A549 (cell line): ENCODE results near the gene UBASH3B. TPM values are rescaled to one million over a fixed set of nuclear protein-coding genes. Genes with fewer than 3 reads are reported as not detected.

Experiments used
- ATAC-seq, 2 experiments: fragments of 200-7000 bp in 1 of 2; fragments of >200 bp in 1 of 2; cut with Nextera tagmentation in 1 of 2; cut with Tn5 transposase in 1 of 2; 3 replicates each; pipeline versions ENCODE4 v1.8.0 to v1.9.1; 2018 to 2020; ENCODE audit warnings: mild to moderate bottlenecking in 1 of 2, moderate library complexity in 1 of 2
- CTCF ChIA-PET: fragments of 300-600 bp; sonication (Branson Sonifier 250); formaldehyde crosslinking; extraction: SDS; loops from one replicate; lab custom pipeline; 2021; ENCODE audit warnings: antibody characterized with exemption, inconsistent platforms; lab: Yijun Ruan, JAX
- POLR2A ChIA-PET: fragments of 350-600 bp; formaldehyde crosslinking; extraction: SDS; loops from one replicate; lab custom pipeline; 2021; ENCODE audit warnings: antibody characterized with exemption, inconsistent platforms; lab: Yijun Ruan, JAX
- DNase-seq, 2 experiments: peaks; one replicate each; pipeline versions ENCODE4 v3.0.0 to v3.0.0-alpha.2; 2011 to 2016; ENCODE audit warnings: low read depth in 1 of 2, low spot score in 1 of 2
- FAIRE-seq: peaks from 2 replicates; lab custom pipeline; 2011; peaks lifted over from hg19 to GRCh38; lab: Jason Lieb, UNC
- H3K27ac ChIP-seq, 2 experiments: fragments of >200 bp; sonication (Bioruptor Twin); formaldehyde crosslinking; 3 replicates each; pipeline ENCODE4 v1.5.1; 2016 to 2017
- H3K4me1 ChIP-seq: fragments of >200 bp; sonication (Bioruptor Twin); formaldehyde crosslinking; 3 replicates; pipeline ENCODE4 v1.6.1; 2016
- H3K4me2 ChIP-seq: fragments of >200 bp; sonication (Bioruptor Twin); formaldehyde crosslinking; 3 replicates; pipeline ENCODE4 v1.6.1; 2016
- H3K4me3 ChIP-seq: fragments of >200 bp; sonication (Bioruptor Twin); formaldehyde crosslinking; 3 replicates; pipeline ENCODE4 v1.5.1; 2016
- H3K9me3 ChIP-seq: fragments of >200 bp; sonication (Bioruptor Twin); formaldehyde crosslinking; 3 replicates; pipeline ENCODE4 v1.6.1; 2016
- CBX2 ChIP-seq: fragments of 200-600 bp; sonication (generic); IDR thresholded peaks from 2 replicates; pipeline ENCODE4 v1.6.1; 2016; ENCODE audit warnings: low read depth, mild to moderate bottlenecking, borderline replicate concordance
- CBX8 ChIP-seq: fragments of 200-600 bp; sonication (generic); IDR thresholded peaks from 2 replicates; pipeline ENCODE4 v1.6.1; 2016
- CEBPB ChIP-seq, 2 experiments: fragments of >200 bp in 1 of 2; sonication (Bioruptor Twin) in 1 of 2; formaldehyde crosslinking in 1 of 2; IDR thresholded peaks; 2 replicates each; pipeline ENCODE4 v1.6.1; 2012 to 2016
- CHD4 ChIP-seq: fragments of 200-600 bp; sonication (generic); IDR thresholded peaks from 2 replicates; pipeline ENCODE4 v1.6.1; 2016; ENCODE audit warnings: antibody characterized with exemption, mild to moderate bottlenecking, borderline replicate concordance
- EHF ChIP-seq: fragments of 250-450 bp; sonication (Bioruptor Pico); IDR thresholded peaks from 2 replicates; pipeline ENCODE4 v1.5.0; 2020; ENCODE audit warnings: mild to moderate bottlenecking
- FOSB ChIP-seq: fragments of 250-450 bp; sonication (Bioruptor Pico); IDR thresholded peaks from 2 replicates; pipeline ENCODE4 v1.5.0; 2020; ENCODE audit warnings: mild to moderate bottlenecking, moderate library complexity
- FOXS1 ChIP-seq: fragments of 250-450 bp; sonication (Bioruptor Pico); IDR thresholded peaks from 2 replicates; pipeline ENCODE4 v1.5.0; 2020; ENCODE audit warnings: mild to moderate bottlenecking, moderate library complexity
- HDAC2 ChIP-seq: fragments of 200-600 bp; sonication (generic); IDR thresholded peaks from 2 replicates; pipeline ENCODE4 v1.6.1; 2016
- JUNB ChIP-seq: fragments of >200 bp; sonication (Bioruptor Twin); formaldehyde crosslinking; IDR thresholded peaks from 2 replicates; pipeline ENCODE4 v1.6.1; 2016
- KDM5A ChIP-seq: fragments of 200-600 bp; sonication (generic); IDR thresholded peaks from 2 replicates; pipeline ENCODE4 v1.6.1; 2016; ENCODE audit warnings: antibody characterized with exemption, mild to moderate bottlenecking
- MAFK ChIP-seq: fragments of 450-650 bp; IDR thresholded peaks from 2 replicates; pipeline ENCODE4 v1.6.1; 2014; ENCODE audit not compliant: partially characterized antibody
- MAZ ChIP-seq: fragments of 150-350 bp; IDR thresholded peaks from 2 replicates; pipeline ENCODE4 v1.6.1; 2014; ENCODE audit warnings: antibody characterized with exemption, low read depth, low read length, borderline replicate concordance
- NPAS2 ChIP-seq: fragments of 250-450 bp; sonication (Bioruptor Pico); IDR thresholded peaks from 2 replicates; pipeline ENCODE4 v1.8.0; 2022; ENCODE audit warnings: mild to moderate bottlenecking, moderate library complexity, borderline replicate concordance
- NR3C1 ChIP-seq: fragments of >200 bp; sonication (Bioruptor Twin); formaldehyde crosslinking; IDR thresholded peaks from 3 replicates; pipeline ENCODE4 v1.6.1; 2017
- RARB ChIP-seq: fragments of 250-450 bp; sonication (Bioruptor Pico); IDR thresholded peaks from 2 replicates; pipeline ENCODE4 v1.8.0; 2021; ENCODE audit warnings: mild to moderate bottlenecking, moderate library complexity
- RCOR1 ChIP-seq: fragments of 150-350 bp; IDR thresholded peaks from 2 replicates; pipeline ENCODE4 v1.6.1; 2014; ENCODE audit warnings: antibody characterized with exemption, low read length, low read depth
- RNF2 ChIP-seq: fragments of 200-600 bp; sonication (generic); IDR thresholded peaks from 2 replicates; pipeline ENCODE4 v1.6.1; 2016; ENCODE audit warnings: low read depth, mild to moderate bottlenecking, antibody characterized with exemption, moderate library complexity, borderline replicate concordance
- SMC3 ChIP-seq: fragments of >200 bp; sonication (Bioruptor Twin); formaldehyde crosslinking; IDR thresholded peaks from 3 replicates; pipeline ENCODE4 v1.6.1; 2018; ENCODE audit warnings: inconsistent platforms
- ZC3H11A ChIP-seq: fragments of 450-650 bp; IDR thresholded peaks from 2 replicates; pipeline ENCODE4 v1.6.1; 2014; ENCODE audit warnings: antibody characterized with exemption, mild to moderate bottlenecking
- ZFP36 ChIP-seq: fragments of 450-650 bp; IDR thresholded peaks from 2 replicates; pipeline ENCODE4 v1.6.1; 2014; ENCODE audit warnings: borderline replicate concordance; ENCODE audit not compliant: partially characterized antibody
- ZSCAN20 ChIP-seq: fragments of 250-450 bp; sonication (Bioruptor Pico); IDR thresholded peaks from 2 replicates; pipeline ENCODE4 v1.8.0; 2022; ENCODE audit warnings: mild to moderate bottlenecking, moderate library complexity
- WGBS: methylation state at CpG from one replicate; pipeline ENCODE4 v1.1.6; 2017; ENCODE audit errors: missing lambda C conversion rate; 5-methylcytosine and 5-hydroxymethylcytosine counted together
- polyA plus RNA-seq, 4 experiments: library from polyadenylated mRNA; depleted of rRNA in 3 of 4; stranded (reverse); fragments of >200 nt; fragmentation: RNase III in 1 of 4; extraction: RNeasy Plus Mini Kit Qiagen cat#74134 plus additional on column Dnase treatment in 1 of 4; gene quantifications; 2 replicates in 3 of 4; 3 replicates in 1 of 4; pipeline ENCODE4 v1.2.3, GENCODE V29; 2011 to 2017
- TF ChIP-seq, protein P1 (sequence below): IDR thresholded peaks from 2 replicates; pipeline ENCODE4 v1.6.1; 2012
- TF ChIP-seq, protein P2 (sequence below): fragments of >200 bp; sonication (Bioruptor Twin); formaldehyde crosslinking; IDR thresholded peaks from 3 replicates; pipeline ENCODE4 v1.6.1; 2016
- TF ChIP-seq, protein P3 (sequence below): IDR thresholded peaks from 2 replicates; pipeline ENCODE4 v1.6.1; 2012
- TF ChIP-seq, protein P4 (sequence below): fragments of 250-450 bp; sonication (Bioruptor Pico); IDR thresholded peaks from 2 replicates; pipeline ENCODE4 v1.5.0; 2020; ENCODE audit warnings: low read depth, mild to moderate bottlenecking, moderate library complexity
- TF ChIP-seq, protein P5 (sequence below): fragments of 250-450 bp; sonication (Bioruptor Pico); IDR thresholded peaks from 2 replicates; pipeline ENCODE4 v1.5.0; 2021; ENCODE audit warnings: mild to moderate bottlenecking, moderate library complexity, borderline replicate concordance
- TF ChIP-seq, protein P6 (sequence below): fragments of 200-600 bp; sonication (generic); IDR thresholded peaks from 2 replicates; pipeline ENCODE4 v1.6.1; 2016; ENCODE audit warnings: antibody characterized with exemption, mild to moderate bottlenecking, moderate library complexity
- TF ChIP-seq, protein P7 (sequence below): fragments of 450-650 bp; IDR thresholded peaks from 2 replicates; pipeline ENCODE4 v1.6.1; 2014; ENCODE audit warnings: antibody characterized with exemption

The UBASH3B gene
- polyA plus RNA-seq, 2 of the 4 experiments (the other 2 are of a cell fraction) = 33.4 to 43.0 TPM

DNA sequence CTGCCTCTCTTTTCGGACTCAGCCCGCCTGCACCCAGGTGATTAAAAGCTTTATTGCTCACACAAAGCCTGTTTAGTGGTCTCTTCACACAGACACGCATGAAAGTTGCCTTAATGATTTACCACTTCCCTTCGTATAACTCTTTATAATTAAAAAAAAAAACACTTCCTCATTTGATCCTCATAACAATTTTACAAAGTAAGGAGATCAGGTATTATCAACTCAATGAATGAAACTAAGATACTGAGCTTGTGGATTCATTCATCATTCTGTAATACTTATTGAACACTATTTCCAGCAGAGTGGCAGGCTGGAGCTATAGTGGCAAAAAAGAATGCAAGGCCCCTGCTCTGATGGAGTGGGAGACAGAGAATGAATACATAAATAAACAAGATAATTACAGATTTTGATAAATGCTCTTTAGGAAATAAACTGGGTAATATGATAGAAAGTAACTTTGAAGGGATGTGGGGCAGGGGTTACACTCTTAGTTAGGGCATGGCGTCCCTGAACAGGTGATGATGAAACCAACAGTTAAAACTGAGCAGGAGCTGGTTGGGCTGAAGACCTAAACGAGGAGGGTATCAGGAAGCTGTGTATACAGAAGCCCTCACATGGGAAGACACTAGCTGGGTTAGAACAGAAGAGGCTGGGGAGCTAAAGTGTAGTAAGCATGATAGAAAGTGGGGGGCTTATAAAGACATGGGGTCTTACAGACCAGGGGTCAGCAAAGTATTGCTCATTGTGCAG is 177.4 kb downstream of the UBASH3B start:
- no peak overlapping the region for H3K4me3 ChIP-seq
- no peaks in the 10 kb centered on the region for H3K4me1 ChIP-seq
- no peak overlapping the region for H3K4me2 ChIP-seq
- TF ChIP-seq, protein P1, sequence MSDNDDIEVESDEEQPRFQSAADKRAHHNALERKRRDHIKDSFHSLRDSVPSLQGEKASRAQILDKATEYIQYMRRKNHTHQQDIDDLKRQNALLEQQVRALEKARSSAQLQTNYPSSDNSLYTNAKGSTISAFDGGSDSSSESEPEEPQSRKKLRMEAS = no peak
- TF ChIP-seq NR3C1 = no peak
- no peak for TF ChIP-seq CBX8
- TF ChIP-seq CEBPB (IDR thresholded peaks at IDR 0.05) = no peak
- TF ChIP-seq RCOR1 = no peak
- no peak for TF ChIP-seq FOSB (CRISPR knock-in tag)
- no peak for TF ChIP-seq CHD4
- no peak for TF ChIP-seq RARB
- TF ChIP-seq, protein P2, sequence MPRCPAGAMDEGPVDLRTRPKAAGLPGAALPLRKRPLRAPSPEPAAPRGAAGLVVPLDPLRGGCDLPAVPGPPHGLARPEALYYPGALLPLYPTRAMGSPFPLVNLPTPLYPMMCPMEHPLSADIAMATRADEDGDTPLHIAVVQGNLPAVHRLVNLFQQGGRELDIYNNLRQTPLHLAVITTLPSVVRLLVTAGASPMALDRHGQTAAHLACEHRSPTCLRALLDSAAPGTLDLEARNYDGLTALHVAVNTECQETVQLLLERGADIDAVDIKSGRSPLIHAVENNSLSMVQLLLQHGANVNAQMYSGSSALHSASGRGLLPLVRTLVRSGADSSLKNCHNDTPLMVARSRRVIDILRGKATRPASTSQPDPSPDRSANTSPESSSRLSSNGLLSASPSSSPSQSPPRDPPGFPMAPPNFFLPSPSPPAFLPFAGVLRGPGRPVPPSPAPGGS = no peak
- no peak for TF ChIP-seq CBX2
- no peak for TF ChIP-seq ZSCAN20
- TF ChIP-seq, protein P3, sequence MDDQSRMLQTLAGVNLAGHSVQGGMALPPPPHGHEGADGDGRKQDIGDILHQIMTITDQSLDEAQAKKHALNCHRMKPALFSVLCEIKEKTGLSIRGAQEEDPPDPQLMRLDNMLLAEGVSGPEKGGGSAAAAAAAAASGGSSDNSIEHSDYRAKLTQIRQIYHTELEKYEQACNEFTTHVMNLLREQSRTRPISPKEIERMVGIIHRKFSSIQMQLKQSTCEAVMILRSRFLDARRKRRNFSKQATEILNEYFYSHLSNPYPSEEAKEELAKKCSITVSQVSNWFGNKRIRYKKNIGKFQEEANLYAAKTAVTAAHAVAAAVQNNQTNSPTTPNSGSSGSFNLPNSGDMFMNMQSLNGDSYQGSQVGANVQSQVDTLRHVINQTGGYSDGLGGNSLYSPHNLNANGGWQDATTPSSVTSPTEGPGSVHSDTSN = no peak
- TF ChIP-seq, protein P4, sequence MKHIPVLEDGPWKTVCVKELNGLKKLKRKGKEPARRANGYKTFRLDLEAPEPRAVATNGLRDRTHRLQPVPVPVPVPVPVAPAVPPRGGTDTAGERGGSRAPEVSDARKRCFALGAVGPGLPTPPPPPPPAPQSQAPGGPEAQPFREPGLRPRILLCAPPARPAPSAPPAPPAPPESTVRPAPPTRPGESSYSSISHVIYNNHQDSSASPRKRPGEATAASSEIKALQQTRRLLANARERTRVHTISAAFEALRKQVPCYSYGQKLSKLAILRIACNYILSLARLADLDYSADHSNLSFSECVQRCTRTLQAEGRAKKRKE (CRISPR knock-in tag) = no peak
- H3K9me3 ChIP-seq = no peaks in the 10 kb centered on the region
- ATAC-seq = no peak
- no peak overlapping the region for H3K27ac ChIP-seq
- CTCF ChIA-PET = interaction anchor here (0.7 to 3.6 kb wide), 4 partner anchors 11 to 200 kb away, joined by 3 to 14 read pairs (median 3); no protein-coding TSS in a partner anchor
- FAIRE-seq = no peak
- no peak for DNase-seq
- POLR2A ChIA-PET = no interaction called here
- WGBS = 72% methylated on average over 6 of the region's 6 CpGs

DNA sequence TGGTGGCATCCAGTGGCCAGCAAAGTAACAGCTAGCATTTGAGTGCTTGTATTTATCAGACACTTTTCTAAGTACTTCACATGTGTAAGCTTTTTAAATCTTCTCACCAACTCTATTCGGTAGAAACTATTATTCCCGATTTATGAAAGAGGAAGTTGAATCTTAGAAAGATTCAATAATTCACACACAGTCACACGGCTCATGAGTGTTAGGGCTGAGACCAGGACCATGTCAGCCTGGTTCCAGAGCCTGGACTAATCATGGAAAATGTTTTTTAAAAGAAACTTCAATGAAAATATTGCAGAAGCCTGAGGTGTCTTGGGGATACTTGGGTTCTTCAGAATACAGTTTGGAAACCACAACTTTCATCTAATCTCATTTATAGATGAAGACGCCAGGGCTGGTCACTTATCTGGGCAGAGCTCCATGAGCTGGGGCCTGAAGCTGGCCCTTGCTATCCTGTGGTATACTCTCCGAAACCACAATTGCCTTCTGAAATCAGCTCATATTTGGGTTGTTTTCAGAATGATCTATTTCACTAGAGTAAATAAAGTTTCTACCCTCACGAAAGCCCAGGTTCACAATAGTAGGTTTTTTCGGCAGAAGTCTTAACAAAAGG is 178.4 kb downstream of the UBASH3B start:
- no peaks in the 10 kb centered on the region for H3K9me3 ChIP-seq
- H3K4me3 ChIP-seq = no peak overlapping the region
- FAIRE-seq (no peak), ATAC-seq (no peak), DNase-seq (no peak)
- 86% methylated on average over 7 of the region's 7 CpGs for WGBS
- POLR2A ChIA-PET = no interaction called here
- H3K27ac ChIP-seq = no peak overlapping the region
- H3K4me1 ChIP-seq = no peaks in the 10 kb centered on the region
- H3K4me2 ChIP-seq = no peak overlapping the region
- CTCF ChIA-PET = interaction anchor here (3.6 kb wide), 1 partner anchor 20 kb away, joined by 14 read pairs; no protein-coding TSS in a partner anchor
- TF ChIP-seq FOXS1 (CRISPR knock-in tag) = no peak
- TF ChIP-seq FOSB (CRISPR knock-in tag) = no peak
- TF ChIP-seq JUNB = no peak
- no peak for TF ChIP-seq MAFK
- no peak for TF ChIP-seq RNF2
- TF ChIP-seq ZFP36 = no peak
- TF ChIP-seq, protein P5, sequence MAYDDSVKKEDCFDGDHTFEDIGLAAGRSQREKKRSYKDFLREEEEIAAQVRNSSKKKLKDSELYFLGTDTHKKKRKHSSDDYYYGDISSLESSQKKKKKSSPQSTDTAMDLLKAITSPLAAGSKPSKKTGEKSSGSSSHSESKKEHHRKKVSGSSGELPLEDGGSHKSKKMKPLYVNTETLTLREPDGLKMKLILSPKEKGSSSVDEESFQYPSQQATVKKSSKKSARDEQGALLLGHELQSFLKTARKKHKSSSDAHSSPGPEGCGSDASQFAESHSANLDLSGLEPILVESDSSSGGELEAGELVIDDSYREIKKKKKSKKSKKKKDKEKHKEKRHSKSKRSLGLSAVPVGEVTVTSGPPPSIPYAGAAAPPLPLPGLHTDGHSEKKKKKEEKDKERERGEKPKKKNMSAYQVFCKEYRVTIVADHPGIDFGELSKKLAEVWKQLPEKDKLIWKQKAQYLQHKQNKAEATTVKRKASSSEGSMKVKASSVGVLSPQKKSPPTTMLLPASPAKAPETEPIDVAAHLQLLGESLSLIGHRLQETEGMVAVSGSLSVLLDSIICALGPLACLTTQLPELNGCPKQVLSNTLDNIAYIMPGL (CRISPR knock-in tag) = no peak
- TF ChIP-seq MAZ = no peak
- TF ChIP-seq, protein P6, sequence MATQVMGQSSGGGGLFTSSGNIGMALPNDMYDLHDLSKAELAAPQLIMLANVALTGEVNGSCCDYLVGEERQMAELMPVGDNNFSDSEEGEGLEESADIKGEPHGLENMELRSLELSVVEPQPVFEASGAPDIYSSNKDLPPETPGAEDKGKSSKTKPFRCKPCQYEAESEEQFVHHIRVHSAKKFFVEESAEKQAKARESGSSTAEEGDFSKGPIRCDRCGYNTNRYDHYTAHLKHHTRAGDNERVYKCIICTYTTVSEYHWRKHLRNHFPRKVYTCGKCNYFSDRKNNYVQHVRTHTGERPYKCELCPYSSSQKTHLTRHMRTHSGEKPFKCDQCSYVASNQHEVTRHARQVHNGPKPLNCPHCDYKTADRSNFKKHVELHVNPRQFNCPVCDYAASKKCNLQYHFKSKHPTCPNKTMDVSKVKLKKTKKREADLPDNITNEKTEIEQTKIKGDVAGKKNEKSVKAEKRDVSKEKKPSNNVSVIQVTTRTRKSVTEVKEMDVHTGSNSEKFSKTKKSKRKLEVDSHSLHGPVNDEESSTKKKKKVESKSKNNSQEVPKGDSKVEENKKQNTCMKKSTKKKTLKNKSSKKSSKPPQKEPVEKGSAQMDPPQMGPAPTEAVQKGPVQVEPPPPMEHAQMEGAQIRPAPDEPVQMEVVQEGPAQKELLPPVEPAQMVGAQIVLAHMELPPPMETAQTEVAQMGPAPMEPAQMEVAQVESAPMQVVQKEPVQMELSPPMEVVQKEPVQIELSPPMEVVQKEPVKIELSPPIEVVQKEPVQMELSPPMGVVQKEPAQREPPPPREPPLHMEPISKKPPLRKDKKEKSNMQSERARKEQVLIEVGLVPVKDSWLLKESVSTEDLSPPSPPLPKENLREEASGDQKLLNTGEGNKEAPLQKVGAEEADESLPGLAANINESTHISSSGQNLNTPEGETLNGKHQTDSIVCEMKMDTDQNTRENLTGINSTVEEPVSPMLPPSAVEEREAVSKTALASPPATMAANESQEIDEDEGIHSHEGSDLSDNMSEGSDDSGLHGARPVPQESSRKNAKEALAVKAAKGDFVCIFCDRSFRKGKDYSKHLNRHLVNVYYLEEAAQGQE = no peak
- TF ChIP-seq EHF (CRISPR knock-in tag) = no peak
- TF ChIP-seq KDM5A = no peak
- TF ChIP-seq, protein P7, sequence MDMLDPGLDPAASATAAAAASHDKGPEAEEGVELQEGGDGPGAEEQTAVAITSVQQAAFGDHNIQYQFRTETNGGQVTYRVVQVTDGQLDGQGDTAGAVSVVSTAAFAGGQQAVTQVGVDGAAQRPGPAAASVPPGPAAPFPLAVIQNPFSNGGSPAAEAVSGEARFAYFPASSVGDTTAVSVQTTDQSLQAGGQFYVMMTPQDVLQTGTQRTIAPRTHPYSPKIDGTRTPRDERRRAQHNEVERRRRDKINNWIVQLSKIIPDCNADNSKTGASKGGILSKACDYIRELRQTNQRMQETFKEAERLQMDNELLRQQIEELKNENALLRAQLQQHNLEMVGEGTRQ = no peak
- no peak for TF ChIP-seq HDAC2
- TF ChIP-seq ZC3H11A = no peak
- TF ChIP-seq SMC3 = no peak
- no peak for TF ChIP-seq NPAS2 (CRISPR knock-in tag)
